SK-N-SH (cell line): Measurements from ENCODE around the gene ORMDL2.

Source experiments
- RAD21 ChIP-seq: IDR thresholded peaks from 2 replicates; pipeline ENCODE4 v1.6.1; 2012; ENCODE audit warnings: mild to moderate bottlenecking, low read length
- YY1 ChIP-seq: IDR thresholded peaks from 2 replicates; pipeline ENCODE4 v1.4.0; 2012; ENCODE audit warnings: low read depth, mild to moderate bottlenecking
- TF ChIP-seq, protein P1 (sequence below): fragments of 200-600 bp; sonication (generic); IDR thresholded peaks from 2 replicates; pipeline ENCODE4 v1.6.1; 2017; ENCODE audit warnings: antibody characterized with exemption, mild to moderate bottlenecking, moderate library complexity

DNA sequence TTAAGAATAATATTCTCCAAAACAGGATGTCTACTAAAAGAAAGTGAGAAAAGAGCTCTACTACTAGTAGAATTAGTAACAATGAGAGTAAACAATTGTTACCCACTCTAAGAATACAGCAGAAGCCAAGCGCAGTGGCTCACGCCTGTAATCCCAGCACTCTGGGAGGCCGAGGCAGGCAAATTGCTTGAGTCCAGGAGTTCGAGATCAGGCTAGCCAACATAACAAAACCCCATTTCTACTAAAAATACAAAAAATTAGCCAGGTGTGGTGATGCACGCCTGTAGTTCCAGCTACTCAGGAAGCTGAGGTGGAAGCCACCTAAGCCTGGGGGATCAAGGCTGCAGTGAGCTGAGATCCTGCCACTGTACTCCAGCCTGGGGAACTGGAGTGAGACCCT, 6.9 kb downstream of the ORMDL2 start:
- no peak for TF ChIP-seq YY1
- no peak for TF ChIP-seq RAD21
- TF ChIP-seq, protein P1, sequence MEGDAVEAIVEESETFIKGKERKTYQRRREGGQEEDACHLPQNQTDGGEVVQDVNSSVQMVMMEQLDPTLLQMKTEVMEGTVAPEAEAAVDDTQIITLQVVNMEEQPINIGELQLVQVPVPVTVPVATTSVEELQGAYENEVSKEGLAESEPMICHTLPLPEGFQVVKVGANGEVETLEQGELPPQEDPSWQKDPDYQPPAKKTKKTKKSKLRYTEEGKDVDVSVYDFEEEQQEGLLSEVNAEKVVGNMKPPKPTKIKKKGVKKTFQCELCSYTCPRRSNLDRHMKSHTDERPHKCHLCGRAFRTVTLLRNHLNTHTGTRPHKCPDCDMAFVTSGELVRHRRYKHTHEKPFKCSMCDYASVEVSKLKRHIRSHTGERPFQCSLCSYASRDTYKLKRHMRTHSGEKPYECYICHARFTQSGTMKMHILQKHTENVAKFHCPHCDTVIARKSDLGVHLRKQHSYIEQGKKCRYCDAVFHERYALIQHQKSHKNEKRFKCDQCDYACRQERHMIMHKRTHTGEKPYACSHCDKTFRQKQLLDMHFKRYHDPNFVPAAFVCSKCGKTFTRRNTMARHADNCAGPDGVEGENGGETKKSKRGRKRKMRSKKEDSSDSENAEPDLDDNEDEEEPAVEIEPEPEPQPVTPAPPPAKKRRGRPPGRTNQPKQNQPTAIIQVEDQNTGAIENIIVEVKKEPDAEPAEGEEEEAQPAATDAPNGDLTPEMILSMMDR = no peak
